GM18517 (cell line): ENCODE data around the gene CCDC197.

Source experiments
- ATAC-seq: cut with Tn5 transposase; IDR thresholded peaks from one replicate; pipeline ENCODE4 v1.9.1; 2021; ENCODE audit warnings: mild to moderate bottlenecking, moderate library complexity; ENCODE audit not compliant: unreplicated experiment

Gene CCDC197

GRCh38 chr14:94022532-94023411 lies 25.7 kb downstream of the CCDC197 start:
- no peak for ATAC-seq

GRCh38 chr14:94024549-94024948 lies 27.4 kb downstream of the CCDC197 start:
- ATAC-seq = no peak

DNA sequence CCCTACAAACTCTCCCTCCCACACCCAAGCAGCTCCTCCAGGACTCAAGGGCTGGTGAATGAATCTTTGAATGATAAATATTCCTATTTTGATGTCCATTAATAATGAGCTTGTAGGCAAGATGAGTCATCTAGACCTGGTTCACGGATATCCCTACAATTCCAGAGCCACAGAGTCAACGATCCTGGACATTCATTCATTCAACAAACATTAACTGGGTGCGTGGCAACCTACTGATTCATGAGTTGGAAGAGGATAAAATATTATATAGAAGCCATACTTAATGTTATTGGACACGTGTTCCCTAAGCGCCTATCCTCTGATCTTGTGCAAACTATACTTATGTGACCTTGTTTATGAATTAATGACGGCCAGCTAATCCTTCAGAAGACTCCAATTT lies 28.6 kb downstream of the CCDC197 start:
- ATAC-seq = no peak

DNA sequence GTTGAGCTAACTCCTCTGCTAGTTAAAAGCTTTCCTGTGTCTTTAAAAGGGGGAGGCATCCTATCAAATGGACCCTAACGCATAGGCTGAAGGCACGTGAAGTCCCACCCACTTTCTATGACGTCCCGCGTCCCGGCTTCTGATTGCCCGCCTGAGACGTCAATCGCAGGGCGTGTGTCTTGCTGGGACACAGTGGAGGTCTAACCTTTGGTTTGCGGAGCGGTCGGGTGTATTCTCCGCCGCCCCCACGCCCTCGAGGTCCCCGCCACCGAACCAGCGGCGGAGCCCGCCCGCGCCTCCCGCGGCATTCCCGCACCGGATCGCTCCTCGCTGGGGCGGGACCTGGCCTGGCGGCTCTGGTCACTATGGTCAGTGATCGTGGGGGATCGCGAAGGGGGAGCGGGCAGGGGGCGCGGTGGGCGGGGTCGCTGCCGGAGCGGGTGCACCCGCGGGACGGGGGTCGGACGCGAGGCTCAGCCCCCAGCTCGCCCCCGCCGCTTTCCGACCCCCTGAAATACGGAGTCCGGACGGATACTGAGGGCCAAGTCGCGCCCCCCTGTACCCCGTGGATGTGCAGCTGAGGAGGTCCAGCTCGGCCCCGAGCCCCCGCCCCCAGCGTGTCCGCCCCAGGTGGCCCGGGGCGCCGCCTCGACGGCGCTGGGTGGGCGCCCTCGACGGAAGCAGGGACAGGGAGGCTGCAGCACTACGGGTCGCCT lies 29.2 kb downstream of the CCDC197 start, which contains the start of gene OTUB2:
Gene OTUB2, plus strand, starts transcription at position 168 of the 716 bp plus-strand sequence. Its CDS starts 198 bp downstream, at position 366.
- ATAC-seq = peak; percentile 99

DNA sequence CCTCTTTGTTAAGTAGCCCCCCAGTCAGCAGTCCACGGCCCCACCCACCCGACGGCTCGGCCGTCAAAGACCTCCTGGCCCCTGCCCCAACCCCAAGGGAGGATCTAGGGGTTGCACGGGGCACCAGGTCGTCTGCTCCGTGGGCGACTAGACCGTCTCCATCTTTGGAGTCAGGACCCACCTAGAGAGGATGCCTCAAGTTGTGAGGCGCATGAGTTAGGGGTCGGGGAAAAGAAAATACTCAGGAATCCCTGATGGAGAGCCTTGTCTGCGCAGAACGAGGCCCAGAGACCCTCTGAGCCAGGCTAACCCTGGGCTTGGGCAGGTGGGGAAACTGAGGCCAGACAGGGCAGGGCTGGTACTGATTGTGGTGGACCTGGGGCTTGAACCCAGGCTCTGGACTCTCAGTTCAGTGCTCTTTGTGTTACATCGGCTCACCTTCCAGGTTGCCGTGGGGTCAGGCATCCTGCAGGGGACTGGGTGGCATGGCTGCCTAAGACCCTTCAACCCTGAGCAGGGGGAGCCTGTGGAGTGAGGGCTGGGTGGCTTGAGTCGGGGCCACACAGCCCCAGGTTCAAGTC lies 29.9 kb downstream of the CCDC197 start:
- no peak for ATAC-seq

DNA sequence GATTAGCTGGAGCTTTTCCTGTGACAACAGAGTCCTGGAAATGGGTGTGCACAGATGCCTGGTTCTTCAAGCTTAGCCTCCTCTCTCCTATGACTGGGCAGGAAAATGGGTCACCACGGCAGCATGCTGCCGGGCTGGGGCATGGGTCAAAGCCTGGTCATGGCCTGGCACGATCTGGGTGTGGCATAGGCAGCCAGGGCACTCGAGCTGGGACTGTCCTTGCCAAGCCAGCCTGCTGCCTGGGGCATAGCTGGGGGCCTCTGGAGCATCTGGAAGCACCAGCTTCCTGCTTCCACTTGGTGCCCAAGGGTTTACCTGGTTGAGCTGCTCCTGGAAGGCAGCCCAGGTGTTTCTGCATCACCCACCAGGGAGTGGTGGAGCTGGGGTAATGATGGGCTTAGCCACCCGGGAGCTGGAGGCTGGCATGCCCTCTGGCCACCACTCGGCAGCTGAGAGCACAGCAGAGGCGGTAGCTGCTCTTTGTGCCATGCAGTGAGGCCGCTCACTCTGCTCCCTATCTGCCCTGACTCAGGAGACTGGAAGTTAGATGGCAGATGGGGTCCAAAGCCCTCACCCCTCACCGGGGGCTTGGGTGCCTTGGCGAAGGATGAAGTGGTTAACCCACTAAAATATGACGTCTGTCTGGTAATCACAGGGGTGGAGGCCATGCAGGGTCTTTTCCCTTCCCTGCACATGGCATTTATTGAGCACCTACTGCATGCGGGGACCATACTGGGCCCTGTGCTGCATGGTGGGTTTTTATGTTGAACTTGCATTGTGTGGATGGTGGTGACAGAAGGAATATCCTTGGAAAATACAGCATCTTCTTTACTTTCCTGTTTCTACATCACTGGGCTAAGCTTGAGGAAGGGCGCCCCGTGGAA lies 30.7 kb downstream of the CCDC197 start:
- no peak for ATAC-seq

DNA sequence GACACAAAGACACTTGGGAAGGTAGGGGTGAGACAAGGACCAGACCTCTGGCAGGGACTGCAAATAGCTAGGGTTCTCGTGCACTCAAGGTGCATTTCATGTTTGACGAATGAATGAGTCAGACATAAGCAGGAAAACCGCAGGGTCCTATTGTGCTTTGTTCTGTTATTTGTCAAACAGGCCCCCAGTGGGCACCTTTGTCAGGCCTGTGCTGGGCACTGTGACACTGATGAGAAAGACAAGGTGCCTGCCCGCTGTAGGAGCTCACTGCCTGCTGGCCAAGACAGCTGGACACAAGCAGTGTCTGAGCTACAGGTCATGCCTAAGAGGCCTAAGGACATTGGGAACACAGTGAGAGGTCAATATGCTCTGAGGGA lies 31.3 kb downstream of the CCDC197 start:
- no peak for ATAC-seq

GRCh38 chr14:94029265-94029664 lies 32.2 kb downstream of the CCDC197 start:
- no peak for ATAC-seq

DNA sequence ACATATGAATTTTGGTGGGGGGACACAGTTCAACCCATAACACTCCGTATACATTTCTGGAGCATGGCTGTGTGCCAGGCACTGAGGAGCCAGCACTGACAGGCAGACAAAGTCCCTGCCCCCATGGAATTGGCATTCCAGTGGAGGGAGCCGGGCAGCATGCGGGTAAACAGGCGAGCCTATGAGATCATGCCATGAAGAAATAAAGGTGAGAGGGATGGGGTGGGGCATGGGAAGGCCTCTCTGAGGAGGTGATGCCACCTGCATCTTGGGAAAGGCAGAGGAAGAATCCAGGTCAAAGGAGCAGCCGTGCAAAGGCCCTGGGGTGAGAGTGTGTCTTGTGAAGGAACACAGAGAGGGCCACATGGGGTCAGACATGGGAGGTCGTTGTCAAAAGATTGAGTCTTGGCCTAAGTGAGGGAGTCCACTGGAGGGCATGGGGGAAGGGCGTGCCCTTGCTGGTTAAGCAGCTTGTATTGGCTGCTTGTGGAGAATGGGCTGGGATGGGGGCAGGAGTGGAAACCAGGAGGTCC lies 32.6 kb downstream of the CCDC197 start:
- no peak for ATAC-seq

- ATAC-seq = no peak
Measured at GRCh38 chr14:94030571-94030970, 33.5 kb downstream of the CCDC197 start.

GRCh38 chr14:94031161-94031882 lies 34.2 kb downstream of the CCDC197 start:
- no peak for ATAC-seq

DNA sequence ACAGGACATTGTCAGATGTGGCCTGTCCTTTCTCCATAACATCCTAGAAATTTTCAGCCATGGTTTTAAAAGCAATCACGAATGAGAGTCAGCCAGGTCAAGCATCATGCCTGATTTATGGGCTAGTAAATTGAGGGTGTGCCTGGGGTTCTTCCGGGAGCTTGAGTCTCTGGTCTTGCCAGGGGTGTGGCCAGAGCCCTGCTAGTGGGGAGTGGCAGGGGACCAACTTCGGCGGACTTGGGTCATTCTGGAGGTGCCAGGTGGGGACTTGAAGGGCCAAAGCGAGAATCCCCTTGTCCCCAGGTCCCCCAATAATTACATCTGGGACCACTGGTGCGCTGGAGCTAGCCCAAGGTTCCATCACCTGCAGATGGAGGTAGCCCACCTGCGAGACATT lies 34.8 kb downstream of the CCDC197 start:
- ATAC-seq = no peak

- no peak for ATAC-seq
Measured at GRCh38 chr14:94034886-94035285, 37.8 kb downstream of the CCDC197 start.

DNA sequence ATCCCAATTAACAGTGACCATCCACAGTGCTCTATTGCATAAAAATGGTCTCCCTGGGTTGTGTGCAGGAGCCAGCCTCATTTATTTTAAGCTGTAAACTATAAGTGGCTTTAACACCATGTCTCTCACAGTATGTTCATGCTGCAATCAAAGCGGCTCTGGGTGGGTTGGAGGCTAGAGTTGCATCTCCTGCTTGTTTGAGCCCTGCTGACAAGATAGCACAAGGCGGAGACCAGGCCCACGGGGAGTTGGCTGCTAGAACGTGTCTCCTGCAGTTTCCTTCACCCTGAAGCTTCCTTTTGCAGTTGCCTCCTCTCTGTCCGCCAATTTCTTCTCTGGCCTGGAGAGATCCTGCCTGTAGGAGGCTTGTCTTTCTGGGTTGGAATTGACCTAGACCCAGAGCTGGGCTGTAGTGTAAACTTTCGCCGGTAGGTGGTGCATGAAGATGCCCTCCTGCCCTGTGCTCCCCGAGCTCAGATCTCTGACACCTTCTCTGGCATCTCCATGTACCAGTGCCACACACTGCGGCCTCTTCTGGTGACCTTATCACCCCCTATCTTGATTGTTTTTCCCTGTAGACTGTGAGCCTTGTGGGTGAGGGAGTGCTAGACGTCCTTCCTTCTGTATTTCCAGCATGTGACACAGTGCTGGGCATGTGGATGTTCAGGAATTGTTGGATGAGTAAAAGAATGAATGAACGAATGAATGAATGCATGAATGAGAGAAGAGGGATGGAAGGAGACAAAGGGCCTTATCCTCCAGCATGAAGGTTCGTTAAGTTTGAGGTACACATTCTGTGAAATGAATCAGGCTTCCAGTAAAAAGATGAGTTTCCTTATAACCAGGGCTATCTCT lies 39.4 kb downstream of the CCDC197 start:
- ATAC-seq = peak; percentile 87

- no peak for ATAC-seq
Measured at GRCh38 chr14:94037954-94038353, 40.9 kb downstream of the CCDC197 start.

DNA sequence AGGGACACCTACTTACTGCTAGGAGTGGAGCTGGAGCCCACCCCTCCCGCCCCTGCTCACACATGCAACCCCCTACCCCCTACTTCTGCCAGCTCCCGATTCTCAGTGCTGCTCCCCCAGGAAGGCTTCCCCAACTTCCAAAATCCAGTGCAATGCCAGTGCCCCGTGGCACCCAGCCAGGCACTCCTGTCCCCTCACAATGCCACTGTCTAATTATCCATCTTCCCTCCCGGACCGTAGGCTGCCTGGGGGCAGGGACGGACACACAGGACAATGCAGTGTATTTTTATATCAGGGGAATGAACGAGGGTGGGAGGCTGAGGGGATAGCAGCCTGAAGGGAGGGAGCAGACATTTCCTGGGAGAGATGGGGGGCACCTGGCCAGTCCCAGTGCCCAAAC lies 41.4 kb downstream of the CCDC197 start:
- no peak for ATAC-seq

DNA sequence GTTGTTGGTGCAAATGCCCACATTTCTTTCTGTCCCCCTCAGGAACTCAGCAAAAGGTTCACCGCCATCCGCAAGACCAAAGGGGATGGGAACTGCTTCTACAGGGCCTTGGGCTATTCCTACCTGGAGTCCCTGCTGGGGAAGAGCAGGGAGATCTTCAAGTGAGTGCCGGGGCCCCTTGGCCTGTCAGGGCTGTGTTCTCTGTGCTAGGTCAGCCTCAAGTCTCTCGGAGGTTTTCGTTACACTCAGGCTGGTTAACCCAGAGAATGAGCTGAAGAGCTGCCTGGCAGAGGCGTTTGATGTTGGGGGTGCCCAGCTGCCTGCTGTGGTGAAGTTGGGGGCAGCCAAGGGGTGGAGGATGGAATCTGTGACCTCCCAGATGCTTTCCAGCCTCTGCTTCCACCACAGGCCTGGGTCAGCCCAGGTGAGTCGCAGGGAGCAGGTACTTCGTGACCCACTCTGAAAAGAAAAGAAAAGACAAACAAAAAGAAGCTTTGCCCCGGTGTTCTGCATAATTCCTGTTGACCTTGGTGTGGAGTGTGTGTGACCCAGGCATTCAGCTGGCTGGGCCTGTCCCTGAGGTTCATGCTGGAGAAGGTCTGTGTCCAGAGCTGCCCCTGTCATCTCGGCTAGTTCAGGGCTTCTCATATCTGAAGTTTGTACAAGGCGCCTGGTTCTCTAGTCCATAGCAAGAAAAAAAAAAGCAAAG lies 42.0 kb downstream of the CCDC197 start:
- no peak for ATAC-seq

DNA sequence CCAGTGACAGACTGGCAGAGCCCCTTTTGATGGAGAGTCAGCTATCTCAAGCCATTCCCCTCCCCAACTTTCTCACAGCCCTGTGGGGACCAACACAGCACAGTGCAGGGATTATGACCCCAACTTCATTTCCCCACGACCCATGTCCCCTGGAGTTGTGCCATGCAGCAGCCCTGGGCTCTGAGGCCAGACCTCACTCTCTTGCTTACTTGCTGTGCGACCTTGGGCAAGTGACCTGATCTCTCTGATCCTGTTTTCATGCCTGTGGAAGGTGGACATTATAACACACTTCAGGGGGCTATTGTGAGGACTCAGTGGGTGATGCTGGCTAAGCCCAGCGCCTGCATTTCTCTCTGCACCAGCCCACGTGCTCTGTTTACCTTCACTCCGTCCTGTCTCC lies 43.1 kb downstream of the CCDC197 start:
- no peak for ATAC-seq
